GM13976 (cell line): ENCODE measurements around the gene GPR137C.

Source experiments
- DNase-seq: peaks from one replicate; pipeline ENCODE4 v3.0.0; 2012; ENCODE audit warnings: low spot score
- CTCF ChIP-seq: IDR thresholded peaks from 2 replicates; pipeline ENCODE4 v1.5.1; 2012; ENCODE audit warnings: borderline replicate concordance, mild to moderate bottlenecking; ENCODE audit not compliant: insufficient read depth; ENCODE audit errors: extremely low read depth, missing control alignments, control extremely low read depth
- in situ Hi-C: fragments of 300-500 bp; cut with MboI; formaldehyde crosslinking; loops from one replicate; pipeline ENCODE4 v1.12.0; 2022; ENCODE audit warnings: low sequenced_read_pairs, mixed read lengths, inconsistent platforms; ENCODE audit not compliant: unreplicated experiment

Gene GPR137C

GRCh38 chr14:52660325-52660724 is 107.7 kb downstream of the GPR137C start:
- no peak for DNase-seq
- no peak for TF ChIP-seq CTCF
- in situ Hi-C loops: no loop called here

- in situ Hi-C loops: no loop called here
- no peak for TF ChIP-seq CTCF
These were observed 108.2 kb downstream of the GPR137C start for GRCh38 chr14:52660832-52661231.

GRCh38 chr14:52661314-52661713 is 108.7 kb downstream of the GPR137C start:
- no peak for TF ChIP-seq CTCF

More at GRCh38 chr14:52660832-52661231, 108.2 kb downstream of the GPR137C start:
- DNase-seq: no peak

GRCh38 chr14:52663850-52664249 is 111.2 kb downstream of the GPR137C start:
- in situ Hi-C loops: no loop called here
- no peak for TF ChIP-seq CTCF
- no peak for DNase-seq

More at GRCh38 chr14:52661314-52661713, 108.7 kb downstream of the GPR137C start:
- DNase-seq: no peak
- in situ Hi-C loops: no loop called here

GRCh38 chr14:52678591-52678990 is 126.0 kb downstream of the GPR137C start:
- no peak for TF ChIP-seq CTCF
- no peak for DNase-seq
- in situ Hi-C loops: no loop called here

- in situ Hi-C loops: no loop called here
- TF ChIP-seq CTCF: no peak
- no peak for DNase-seq
These were observed 131.4 kb downstream of the GPR137C start for GRCh38 chr14:52683985-52684520.
